ENCODE results near the gene PHF10. TPM values are rescaled to one million over a fixed set of nuclear protein-coding genes. Genes with fewer than 3 reads are reported as not detected.

PHF10 gene
- total RNA-seq, 1 donor from 2014 or later, result 85.9 TPM

DNA sequence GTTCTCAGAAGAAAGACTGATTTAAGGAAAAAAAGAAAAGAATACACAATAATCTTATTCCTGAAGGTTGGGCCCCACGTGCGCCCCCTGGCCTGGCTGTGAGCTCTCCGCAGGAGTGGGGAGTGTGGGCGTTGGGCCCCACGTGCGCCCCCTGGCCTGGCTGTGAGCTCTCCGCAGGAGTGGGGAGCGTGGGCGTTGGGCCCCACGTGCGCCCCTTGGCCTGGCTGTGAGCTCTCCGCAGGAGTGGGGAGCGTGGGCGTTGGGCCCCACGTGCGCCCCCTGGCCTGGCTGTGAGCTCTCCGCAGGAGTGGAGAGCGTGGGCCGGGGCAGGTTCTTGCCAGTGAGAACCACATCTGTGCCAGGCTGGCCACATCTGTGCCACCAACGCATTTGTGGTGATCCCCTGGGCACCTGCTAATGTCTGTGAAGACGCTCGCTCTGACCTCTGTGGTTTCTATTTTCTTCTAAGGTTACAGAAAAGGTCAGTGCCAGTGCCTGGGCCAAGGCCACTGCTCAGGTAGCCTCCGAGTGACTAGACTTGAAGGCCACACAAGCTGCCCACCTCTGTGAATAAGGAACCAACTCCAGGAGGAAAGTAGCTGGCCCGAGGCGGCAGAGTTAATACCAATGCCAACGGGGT is 63.4 kb downstream of the PHF10 start:
- peaks cover 30% of the 10 kb centered on the region for H3K36me3 Mint-ChIP-seq (ENCODE audit: low read depth)
- no peak overlapping the region for H3K27ac Mint-ChIP-seq (ENCODE audit: unreplicated experiment)
- H3K27me3 Mint-ChIP-seq (ENCODE audit: low read depth), result no peaks in the 10 kb centered on the region
- peaks cover 19% of the 10 kb centered on the region for H3K4me1 Mint-ChIP-seq
- H3K4me3 Mint-ChIP-seq, result no peak overlapping the region
- no peak for TF ChIP-seq CTCF (conservative IDR thresholded peaks at IDR 0.05)
- no peak for DNase-seq (ENCODE audit: low read depth, low spot score)
- no peaks in the 10 kb centered on the region for H3K9me3 Mint-ChIP-seq

DNA sequence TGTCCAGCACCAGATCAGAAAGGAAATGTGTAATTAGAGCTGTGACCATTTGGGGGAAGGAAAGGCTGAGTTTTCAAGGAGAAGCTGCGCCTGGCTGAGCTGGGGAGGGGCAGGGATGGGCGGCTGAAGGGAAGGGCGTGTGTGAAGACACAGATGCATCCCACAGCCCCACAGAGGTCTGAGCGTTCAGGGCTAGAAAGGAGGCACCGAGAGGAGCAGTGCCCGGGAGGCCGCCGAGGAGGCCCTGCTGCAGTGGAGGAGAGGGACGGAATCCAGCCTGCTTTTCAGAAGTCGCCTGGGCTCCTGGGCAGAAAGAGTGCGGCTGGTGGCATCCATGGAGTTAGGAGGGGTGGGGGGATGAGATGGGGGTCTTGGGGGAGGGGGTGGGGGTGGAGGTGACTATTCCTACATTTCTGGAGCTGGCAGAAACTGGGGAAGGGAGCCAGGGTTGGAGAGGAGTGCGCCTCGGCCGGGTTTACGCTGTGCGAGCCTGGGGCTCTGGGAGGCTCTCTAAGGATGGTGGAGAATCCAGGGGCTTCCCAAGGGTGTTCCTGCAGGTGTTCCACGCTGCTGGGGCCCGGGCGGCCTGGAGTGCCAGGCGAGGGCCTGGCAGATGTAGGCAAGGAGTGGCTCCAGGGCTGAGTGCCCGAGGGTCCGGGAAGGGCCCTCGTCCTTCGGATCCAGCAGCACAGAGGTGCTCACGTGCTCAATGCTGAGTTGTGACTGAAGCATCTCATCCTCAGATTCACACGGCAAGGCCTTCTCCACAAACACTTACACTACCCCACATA is 64.3 kb downstream of the PHF10 start:
- Mint-ChIP-seq H3K4me1 (peaks cover 25% of the 10 kb centered on the region), H3K27me3 (ENCODE audit: low read depth) (no peaks in the 10 kb centered on the region), H3K27ac (ENCODE audit: unreplicated experiment) (peak overlapping the region; percentile 50), H3K4me3 (no peak overlapping the region), H3K36me3 (ENCODE audit: low read depth) (peaks cover 33% of the 10 kb centered on the region), H3K9me3 (no peaks in the 10 kb centered on the region)
- TF ChIP-seq CTCF (conservative IDR thresholded peaks at IDR 0.05), result no peak
- no peak for DNase-seq (ENCODE audit: low read depth, low spot score)

DNA sequence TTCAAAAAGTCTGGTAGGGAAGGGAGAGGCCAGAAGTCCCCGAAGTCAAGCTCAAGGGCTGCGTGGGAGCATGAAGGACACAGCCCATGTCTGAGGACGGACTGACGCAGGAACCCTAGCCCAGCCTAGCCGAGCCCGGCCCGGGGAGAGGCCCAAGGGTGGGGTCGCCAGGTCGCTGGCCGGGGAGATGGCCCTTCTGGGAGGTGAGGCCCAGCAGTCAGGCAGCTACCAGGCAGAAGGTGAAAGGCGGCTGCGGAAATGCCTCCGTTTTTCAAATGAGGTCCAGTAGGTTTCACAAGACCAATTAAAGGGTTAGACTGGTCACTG is 67.1 kb downstream of the PHF10 start:
- Mint-ChIP-seq H3K27me3 (ENCODE audit: low read depth) (no peaks in the 10 kb centered on the region), H3K36me3 (ENCODE audit: low read depth) (peaks cover 28% of the 10 kb centered on the region), H3K4me3 (peak overlapping the region; percentile 59), H3K9me3 (no peaks in the 10 kb centered on the region), H3K4me1 (peaks cover 32% of the 10 kb centered on the region), H3K27ac (ENCODE audit: unreplicated experiment) (peak overlapping the region; percentile 89)
- DNase-seq (ENCODE audit: low read depth, low spot score), result no peak
- TF ChIP-seq CTCF (conservative IDR thresholded peaks at IDR 0.05), result no peak

- Mint-ChIP-seq H3K9me3 (no peaks in the 10 kb centered on the region), H3K4me1 (peaks cover 32% of the 10 kb centered on the region), H3K27me3 (ENCODE audit: low read depth) (no peaks in the 10 kb centered on the region), H3K36me3 (ENCODE audit: low read depth) (peaks cover 30% of the 10 kb centered on the region), H3K4me3 (peak overlapping the region; percentile 66), H3K27ac (ENCODE audit: unreplicated experiment) (peak overlapping the region; percentile 89)
- DNase-seq (ENCODE audit: low read depth, low spot score), result no peak
- TF ChIP-seq CTCF (conservative IDR thresholded peaks at IDR 0.05), result no peak
Observed at GRCh38 chr6:169656546-169657283, 67.6 kb downstream of the PHF10 start.

DNA sequence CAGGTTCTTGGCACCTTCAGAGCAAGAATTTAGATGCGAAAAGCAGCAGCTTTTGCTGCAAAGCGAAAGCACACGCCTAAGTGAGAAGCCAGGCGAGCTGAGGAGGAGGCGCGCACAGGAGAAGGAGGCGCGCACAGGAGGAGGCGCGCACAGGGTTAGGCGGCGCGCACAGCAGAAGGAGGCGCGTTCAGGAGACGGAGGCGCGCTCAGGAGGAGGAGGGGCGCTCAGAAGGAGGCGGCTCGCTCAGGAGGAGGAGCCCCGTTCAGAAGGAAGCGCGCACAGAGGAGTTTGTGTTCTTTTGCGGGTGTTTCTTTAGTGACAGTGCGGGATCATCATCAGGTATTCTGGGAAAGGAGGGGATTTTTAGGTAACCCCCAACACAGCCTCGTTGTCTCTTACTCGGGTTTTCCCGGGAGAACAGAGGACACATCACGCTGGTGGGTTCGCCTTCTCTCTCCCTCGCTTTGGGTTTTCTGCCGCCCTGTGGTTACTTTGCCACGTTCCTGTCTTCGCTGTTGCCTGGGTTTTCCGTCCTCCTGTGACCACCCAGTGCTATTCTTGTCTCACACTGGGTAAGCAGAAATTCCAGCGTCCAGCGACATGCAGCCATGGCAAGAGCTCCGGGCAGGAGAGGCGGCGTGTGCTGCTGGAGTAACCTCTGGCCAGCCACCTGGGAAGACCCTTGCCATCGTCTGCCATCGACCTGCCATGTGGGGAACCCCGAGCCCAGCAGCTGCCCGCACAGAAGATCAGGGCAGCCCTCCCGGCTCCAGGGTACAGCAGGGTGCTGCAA is 69.5 kb downstream of the PHF10 start:
- Mint-ChIP-seq H3K27ac (ENCODE audit: unreplicated experiment) (peak overlapping the region; percentile 92), H3K4me1 (peaks cover 32% of the 10 kb centered on the region), H3K4me3 (peak overlapping the region; percentile 85), H3K9me3 (no peaks in the 10 kb centered on the region), H3K36me3 (ENCODE audit: low read depth) (peaks cover 31% of the 10 kb centered on the region), H3K27me3 (ENCODE audit: low read depth) (no peaks in the 10 kb centered on the region)
- DNase-seq (ENCODE audit: low read depth, low spot score), result peak; percentile 41
- TF ChIP-seq CTCF (conservative IDR thresholded peaks at IDR 0.05), result peak; percentile 30

All from neural crest cell (in vitro differentiated cells).